ENCODE data around the gene SRD5A3. TPM values are rescaled to one million over a fixed set of nuclear protein-coding genes. Genes with fewer than 3 reads are reported as not detected.

Gene SRD5A3
- polyA plus RNA-seq, 1 donor from 2014 or later: 6.2 TPM

GRCh38 chr4:55303760-55304165 lies 42.3 kb upstream of the SRD5A3 start:
- H4K20me1 ChIP-seq (ENCODE audit: insufficient read depth): no peaks in the 10 kb centered on the region
- H3K27me3 ChIP-seq (ENCODE audit: insufficient read depth, low read depth, low read length): no peaks in the 10 kb centered on the region
- H3F3A ChIP-seq (ENCODE audit: insufficient read depth, low read length, poor library complexity, severe bottlenecking): no peaks in the 10 kb centered on the region
- no peaks in the 10 kb centered on the region for H3K36me3 ChIP-seq (ENCODE audit: insufficient read depth, low read length)
- no peak overlapping the region for H3K4me2 ChIP-seq (ENCODE audit: low read length)
- no peak overlapping the region for H3K9ac ChIP-seq (ENCODE audit: low read length)
- H2AFZ ChIP-seq (ENCODE audit: low read depth, low read length): no peak overlapping the region
- TF ChIP-seq CTCF (IDR thresholded peaks at IDR 0.05; ENCODE audit: poor library complexity, severe bottlenecking) (no peak), POLR2AphosphoS5 (IDR thresholded peaks at IDR 0.05) (no peak), EP300 (conservative IDR thresholded peaks at IDR 0.05; ENCODE audit: poor library complexity, severe bottlenecking) (no peak), TAF1 (IDR thresholded peaks at IDR 0.05; ENCODE audit: low read depth) (no peak), RAD21 (conservative IDR thresholded peaks at IDR 0.05) (no peak), EZH2 (IDR thresholded peaks at IDR 0.05; ENCODE audit: borderline replicate concordance, insufficient read depth, low read length, poor library complexity, severe bottlenecking) (no peak), MXI1 (conservative IDR thresholded peaks at IDR 0.05; ENCODE audit: poor library complexity, severe bottlenecking) (no peak), REST (IDR thresholded peaks at IDR 0.05; ENCODE audit: borderline replicate concordance) (no peak), SMC3 (conservative IDR thresholded peaks at IDR 0.05; ENCODE audit: poor library complexity) (no peak)
- no peak overlapping the region for H3K4me3 ChIP-seq (ENCODE audit: low read length)
- no peaks in the 10 kb centered on the region for H3K9me3 ChIP-seq (ENCODE audit: low read length)
- H3K9me2 ChIP-seq (ENCODE audit: insufficient read depth, low read length): no peaks in the 10 kb centered on the region
- H3K79me2 ChIP-seq (replicated peaks; ENCODE audit: insufficient read depth, low read length): no peaks in the 10 kb centered on the region
- no peak overlapping the region for H3K27ac ChIP-seq (ENCODE audit: low read length)

- Histone ChIP-seq H2AFZ (ENCODE audit: low read depth, low read length) (no peak overlapping the region), H3K9ac (ENCODE audit: low read length) (no peak overlapping the region), H3K9me3 (ENCODE audit: low read length) (no peaks in the 10 kb centered on the region), H3K79me2 (replicated peaks; ENCODE audit: insufficient read depth, low read length) (no peaks in the 10 kb centered on the region), H3K27me3 (ENCODE audit: insufficient read depth, low read depth, low read length) (no peaks in the 10 kb centered on the region), H3K36me3 (ENCODE audit: insufficient read depth, low read length) (no peaks in the 10 kb centered on the region), H3K4me3 (ENCODE audit: low read length) (no peak overlapping the region), H3K27ac (ENCODE audit: low read length) (no peak overlapping the region), H3K9me2 (ENCODE audit: insufficient read depth, low read length) (no peaks in the 10 kb centered on the region), H3F3A (ENCODE audit: insufficient read depth, low read length, poor library complexity, severe bottlenecking) (no peaks in the 10 kb centered on the region), H4K20me1 (ENCODE audit: insufficient read depth) (no peaks in the 10 kb centered on the region), H3K4me2 (ENCODE audit: low read length) (no peak overlapping the region)
- TF ChIP-seq POLR2AphosphoS5 (IDR thresholded peaks at IDR 0.05) (no peak), MXI1 (conservative IDR thresholded peaks at IDR 0.05; ENCODE audit: poor library complexity, severe bottlenecking) (no peak), SMC3 (conservative IDR thresholded peaks at IDR 0.05; ENCODE audit: poor library complexity) (no peak), RAD21 (conservative IDR thresholded peaks at IDR 0.05) (no peak), EP300 (conservative IDR thresholded peaks at IDR 0.05; ENCODE audit: poor library complexity, severe bottlenecking) (no peak), CTCF (IDR thresholded peaks at IDR 0.05; ENCODE audit: poor library complexity, severe bottlenecking) (no peak)
These were observed 41.7 kb upstream of the SRD5A3 start for GRCh38 chr4:55304303-55304702.
